DMS 273 (cell line): ENCODE measurements around the gene RPS23.

ENCODE experiments used
- DNase-seq: peaks from one replicate; lab custom pipeline; 2025; ENCODE audit not compliant: unreplicated experiment; lab: John Stamatoyannopoulos, UW

The RPS23 gene

DNA sequence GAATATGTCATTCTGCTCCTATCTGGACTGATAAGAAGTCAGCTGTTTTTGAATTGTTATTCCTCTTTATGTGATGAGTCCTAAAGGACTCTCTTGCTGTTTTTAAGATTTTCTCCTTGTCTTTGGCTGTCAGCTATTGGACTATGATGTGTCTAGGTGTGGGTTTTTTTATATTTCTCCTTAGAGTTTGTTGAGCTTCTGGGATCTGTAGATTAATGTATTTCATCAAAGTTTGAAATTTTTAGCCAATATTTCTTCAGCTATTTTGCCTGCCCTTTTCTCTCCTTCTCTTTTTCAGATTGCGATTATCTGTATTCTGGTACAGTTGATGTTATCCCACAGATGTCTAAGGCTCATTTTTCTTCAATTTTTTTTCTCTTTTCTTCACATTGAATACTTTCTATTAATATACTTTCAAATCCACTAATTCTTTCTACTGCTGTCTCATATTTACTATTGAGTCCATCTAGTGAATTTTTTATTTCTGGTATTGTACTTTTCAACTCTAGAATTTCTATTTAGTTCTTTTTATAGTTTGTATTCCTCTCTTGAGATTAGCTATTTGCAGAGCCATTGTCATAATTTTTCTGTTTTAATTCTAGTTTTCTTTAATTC is 31.1 kb downstream of the RPS23 start:
- peak; percentile 6 for DNase-seq

DNA sequence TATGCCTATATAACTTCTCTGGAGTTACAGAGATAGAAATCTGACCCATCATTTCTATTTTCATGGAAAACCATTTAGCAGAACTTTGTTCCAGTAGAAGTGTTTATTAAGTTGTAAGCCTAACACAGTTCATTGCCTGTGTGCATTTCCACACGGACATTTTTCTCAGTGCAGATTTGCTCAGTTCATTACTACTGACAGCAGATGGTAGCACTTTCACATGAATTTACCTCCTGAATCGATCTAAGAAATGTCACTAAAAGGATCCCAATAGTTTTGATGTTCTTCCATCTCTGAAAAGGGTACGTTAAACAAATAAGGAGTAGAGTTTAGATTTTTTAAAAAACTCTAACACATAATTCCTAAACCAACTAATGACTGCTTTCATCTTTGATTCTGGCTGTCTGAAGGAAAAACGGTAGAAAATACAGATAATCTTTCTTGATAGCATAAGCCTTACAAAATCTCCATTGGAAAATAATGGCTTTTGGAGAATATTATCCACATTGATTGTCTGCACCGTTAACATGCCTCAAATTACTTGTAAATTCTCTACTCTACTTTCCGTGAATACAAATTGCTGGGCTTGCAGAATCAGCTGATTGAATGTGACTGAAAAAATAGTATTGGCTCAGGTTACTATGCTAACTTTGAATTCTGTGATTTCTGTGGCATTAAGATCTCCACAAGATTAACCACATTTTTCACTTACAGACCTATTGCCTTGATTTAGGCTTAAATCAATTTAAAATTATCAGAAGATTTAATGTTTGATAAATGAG is 33.1 kb downstream of the RPS23 start:
- no peak for DNase-seq

- no peak for DNase-seq
Observed at GRCh38 chr5:82244151-82244550, 34.0 kb downstream of the RPS23 start.

DNA sequence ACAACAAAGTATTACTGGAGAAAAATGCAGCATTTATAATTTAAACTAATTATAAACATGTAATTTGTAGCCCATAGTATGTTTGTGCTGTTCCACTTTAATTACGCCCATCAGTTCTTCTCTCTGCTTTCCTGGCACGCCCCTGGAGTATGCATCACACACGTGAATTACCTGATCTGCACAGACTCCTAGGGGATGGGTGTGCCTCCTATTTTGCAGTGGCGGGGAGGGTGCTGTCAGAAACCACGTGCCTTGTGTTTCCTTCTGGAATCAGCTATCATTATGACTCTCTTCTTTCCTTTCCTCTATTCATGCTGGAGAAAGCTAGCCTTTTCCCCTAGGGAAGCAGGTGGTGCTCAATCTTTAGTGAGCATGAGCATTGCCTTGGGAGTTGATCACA is 43.3 kb downstream of the RPS23 start:
- no peak for DNase-seq

- DNase-seq = peak; percentile 85
Observed at GRCh38 chr5:82225525-82226172, 52.5 kb downstream of the RPS23 start.
